HFF-Myc (cell line): Measurements from ENCODE around the gene SEPTIN2.

Experiments
- DNase-seq: peaks from one replicate; pipeline ENCODE4 v3.0.0-alpha.2; 2011; ENCODE audit warnings: low read depth; ENCODE audit errors: extremely low read depth
- H3K4me3 ChIP-seq: replicated peaks from 2 replicates; pipeline ENCODE4 v1.5.1; 2011; ENCODE audit warnings: low read depth, mild to moderate bottlenecking, control low read depth, low read length
- CTCF ChIP-seq: IDR thresholded peaks from 2 replicates; pipeline ENCODE4 v1.5.1; 2012; ENCODE audit warnings: mild to moderate bottlenecking, low read depth, low read length, control low read depth; ENCODE audit errors: missing control alignments

SEPTIN2 gene

GRCh38 chr2:241307055-241307454 lies 8.7 kb upstream of the SEPTIN2 start:
- TF ChIP-seq CTCF, result no peak
- no peak for DNase-seq

GRCh38 chr2:241308267-241308666 lies 7.5 kb upstream of the SEPTIN2 start:
- H3K4me3 ChIP-seq, result no peak overlapping the region
- DNase-seq, result no peak
- no peak for TF ChIP-seq CTCF

More at GRCh38 chr2:241307055-241307454, 8.7 kb upstream of the SEPTIN2 start:
- H3K4me3 ChIP-seq, result no peak overlapping the region

- no peak for TF ChIP-seq CTCF
- H3K4me3 ChIP-seq, result no peak overlapping the region
- DNase-seq, result no peak
These were observed 6.8 kb upstream of the SEPTIN2 start for GRCh38 chr2:241308832-241309500.

- TF ChIP-seq CTCF, result no peak
- H3K4me3 ChIP-seq, result no peak overlapping the region
- no peak for DNase-seq
These were observed 6.0 kb upstream of the SEPTIN2 start for GRCh38 chr2:241309684-241310117.

- H3K4me3 ChIP-seq, result no peak overlapping the region
- DNase-seq, result no peak
- no peak for TF ChIP-seq CTCF
These were observed 4.7 kb upstream of the SEPTIN2 start for GRCh38 chr2:241310917-241311566.

- no peak for TF ChIP-seq CTCF
- no peak overlapping the region for H3K4me3 ChIP-seq
- no peak for DNase-seq
These were observed 3.6 kb upstream of the SEPTIN2 start for GRCh38 chr2:241312082-241312481.

GRCh38 chr2:241313543-241314095 lies 2.1 kb upstream of the SEPTIN2 start:
- no peak for TF ChIP-seq CTCF
- peak overlapping the region; percentile 90 for H3K4me3 ChIP-seq
- DNase-seq, result no peak
